Measurements from ENCODE around the gene GPX4.

- no peak for TF ChIP-seq CTCF (IDR thresholded peaks at IDR 0.05)
- no peak for TF ChIP-seq EP300 (IDR thresholded peaks at IDR 0.05)
Observed at GRCh38 chr19:1070931-1071791, 32.6 kb upstream of the GPX4 start.

All from suprapubic skin (tissue), 3 donors.